Measurements from ENCODE around the gene PTGFR. TPM values are rescaled to one million over a fixed set of nuclear protein-coding genes. Genes with fewer than 3 reads are reported as not detected.

The PTGFR gene
- total RNA-seq, 3 donors from 2014 or later (not counting 1 experiment from before 2014, with no cell fraction given) = not detected

- Mint-ChIP-seq H3K27ac (no peak overlapping the region), H3K4me1 (no peaks in the 10 kb centered on the region), H3K4me3 (no peak overlapping the region), H3K27me3 (ENCODE audit: low read depth in 2 of 2) (no peaks in the 10 kb centered on the region), H3K9me3 (peaks cover 10 to 24% of the 10 kb centered on the region in 2 donors), H3K36me3 (peaks cover 14% of the 10 kb centered on the region)
- no peak for DNase-seq
- Histone ChIP-seq H3K4me3 (ENCODE audit: low read length) (no peak overlapping the region), H3K27ac (ENCODE audit: low read length) (no peak overlapping the region), H3K36me3 (ENCODE audit: control insufficient read depth, insufficient read depth, low read length) (no peaks in the 10 kb centered on the region), H3K9me3 (ENCODE audit: control insufficient read depth, insufficient read depth, low read length) (peaks cover 20% of the 10 kb centered on the region), H3K27me3 (ENCODE audit: control insufficient read depth, insufficient read depth, low read length) (no peaks in the 10 kb centered on the region), H3K4me1 (ENCODE audit: control insufficient read depth, insufficient read depth, low read length) (no peaks in the 10 kb centered on the region)
- intact Hi-C loops (cut with micrococcal nuclease) = no loop called here
- TF ChIP-seq, protein P1, sequence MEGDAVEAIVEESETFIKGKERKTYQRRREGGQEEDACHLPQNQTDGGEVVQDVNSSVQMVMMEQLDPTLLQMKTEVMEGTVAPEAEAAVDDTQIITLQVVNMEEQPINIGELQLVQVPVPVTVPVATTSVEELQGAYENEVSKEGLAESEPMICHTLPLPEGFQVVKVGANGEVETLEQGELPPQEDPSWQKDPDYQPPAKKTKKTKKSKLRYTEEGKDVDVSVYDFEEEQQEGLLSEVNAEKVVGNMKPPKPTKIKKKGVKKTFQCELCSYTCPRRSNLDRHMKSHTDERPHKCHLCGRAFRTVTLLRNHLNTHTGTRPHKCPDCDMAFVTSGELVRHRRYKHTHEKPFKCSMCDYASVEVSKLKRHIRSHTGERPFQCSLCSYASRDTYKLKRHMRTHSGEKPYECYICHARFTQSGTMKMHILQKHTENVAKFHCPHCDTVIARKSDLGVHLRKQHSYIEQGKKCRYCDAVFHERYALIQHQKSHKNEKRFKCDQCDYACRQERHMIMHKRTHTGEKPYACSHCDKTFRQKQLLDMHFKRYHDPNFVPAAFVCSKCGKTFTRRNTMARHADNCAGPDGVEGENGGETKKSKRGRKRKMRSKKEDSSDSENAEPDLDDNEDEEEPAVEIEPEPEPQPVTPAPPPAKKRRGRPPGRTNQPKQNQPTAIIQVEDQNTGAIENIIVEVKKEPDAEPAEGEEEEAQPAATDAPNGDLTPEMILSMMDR (IDR thresholded peaks at IDR 0.05) = no peak
- WGBS (ENCODE audit: insufficient coverage) = 78% methylated on average over 5 of the region's 5 CpGs
- no peak for ATAC-seq
Observed at GRCh38 chr1:78553859-78554258, 63.1 kb downstream of the PTGFR start.

DNA sequence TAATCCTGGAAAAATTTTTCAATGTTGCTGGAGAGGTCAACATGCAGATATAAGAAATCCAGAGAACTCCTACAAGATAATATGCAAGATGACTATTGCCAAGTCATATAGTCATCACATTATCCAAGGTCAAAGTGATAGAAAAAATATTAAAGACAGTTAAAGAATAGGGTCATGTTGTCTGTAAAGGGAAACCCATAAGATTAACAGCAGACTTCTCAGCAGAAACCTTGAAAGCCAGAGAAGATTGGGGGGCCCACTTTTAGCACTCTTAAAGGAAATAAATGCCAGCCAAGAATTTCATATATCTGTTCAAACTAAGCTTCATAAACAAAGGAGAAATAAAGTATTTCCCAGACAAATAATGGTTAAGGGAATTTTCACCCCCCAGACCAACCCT lies 64.1 kb downstream of the PTGFR start:
- ATAC-seq (no peak), DNase-seq (no peak)
- Histone ChIP-seq H3K36me3 (ENCODE audit: control insufficient read depth, insufficient read depth, low read length) (no peaks in the 10 kb centered on the region), H3K4me3 (ENCODE audit: low read length) (no peak overlapping the region), H3K27me3 (ENCODE audit: control insufficient read depth, insufficient read depth, low read length) (no peaks in the 10 kb centered on the region), H3K9me3 (ENCODE audit: control insufficient read depth, insufficient read depth, low read length) (peaks cover 20% of the 10 kb centered on the region), H3K27ac (ENCODE audit: low read length) (no peak overlapping the region), H3K4me1 (ENCODE audit: control insufficient read depth, insufficient read depth, low read length) (no peaks in the 10 kb centered on the region)
- no peaks in the 10 kb centered on the region for H3K27me3 Mint-ChIP-seq (ENCODE audit: low read depth in 2 of 2)
- H3K9me3 Mint-ChIP-seq = peaks cover 10 to 19% of the 10 kb centered on the region in 2 donors
- no peak overlapping the region for H3K27ac Mint-ChIP-seq
- no peaks in the 10 kb centered on the region for H3K4me1 Mint-ChIP-seq
- TF ChIP-seq, protein P1 (IDR thresholded peaks at IDR 0.05) = no peak
- intact Hi-C loops (cut with micrococcal nuclease) = no loop called here
- H3K4me3 Mint-ChIP-seq = no peak overlapping the region
- peaks cover 14% of the 10 kb centered on the region for H3K36me3 Mint-ChIP-seq

DNA sequence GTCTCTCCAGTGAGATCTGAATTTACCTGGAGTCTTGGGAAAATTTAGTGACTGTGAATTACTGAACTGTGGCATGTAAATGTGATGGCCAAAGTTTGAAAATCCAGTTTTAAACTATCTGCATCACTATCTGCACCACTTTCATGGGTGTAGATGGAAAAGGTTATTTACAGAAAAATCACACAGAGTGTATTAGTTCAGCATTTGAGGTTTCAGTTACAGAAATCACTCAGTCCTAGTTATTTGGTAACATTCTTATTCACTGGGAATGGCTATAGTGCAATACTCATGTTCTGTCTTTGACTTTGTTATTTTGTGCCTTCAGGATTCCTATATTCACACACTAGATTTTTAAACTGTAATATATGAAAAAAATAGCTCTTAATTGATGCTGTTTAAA lies 68.9 kb downstream of the PTGFR start:
- H3K27ac Mint-ChIP-seq = no peak overlapping the region
- no peaks in the 10 kb centered on the region for H3K27me3 Mint-ChIP-seq (ENCODE audit: low read depth in 2 of 2)
- Histone ChIP-seq H3K27me3 (ENCODE audit: control insufficient read depth, insufficient read depth, low read length) (no peaks in the 10 kb centered on the region), H3K4me3 (ENCODE audit: low read length) (no peak overlapping the region), H3K27ac (ENCODE audit: low read length) (no peak overlapping the region), H3K4me1 (ENCODE audit: control insufficient read depth, insufficient read depth, low read length) (no peaks in the 10 kb centered on the region), H3K9me3 (ENCODE audit: control insufficient read depth, insufficient read depth, low read length) (no peaks in the 10 kb centered on the region), H3K36me3 (ENCODE audit: control insufficient read depth, insufficient read depth, low read length) (no peaks in the 10 kb centered on the region)
- ATAC-seq (no peak), DNase-seq (no peak)
- intact Hi-C loops (cut with micrococcal nuclease) = no loop called here
- H3K9me3 Mint-ChIP-seq = peaks cover 8 to 9% of the 10 kb centered on the region in 2 donors
- peaks cover 7% of the 10 kb centered on the region for H3K36me3 Mint-ChIP-seq
- no peaks in the 10 kb centered on the region for H3K4me1 Mint-ChIP-seq
- TF ChIP-seq, protein P1 (IDR thresholded peaks at IDR 0.05) = no peak
- H3K4me3 Mint-ChIP-seq = no peak overlapping the region

- Histone ChIP-seq H3K36me3 (ENCODE audit: control insufficient read depth, insufficient read depth, low read length) (no peaks in the 10 kb centered on the region), H3K4me3 (ENCODE audit: low read length) (no peak overlapping the region), H3K27me3 (ENCODE audit: control insufficient read depth, insufficient read depth, low read length) (no peaks in the 10 kb centered on the region), H3K9me3 (ENCODE audit: control insufficient read depth, insufficient read depth, low read length) (no peaks in the 10 kb centered on the region), H3K27ac (ENCODE audit: low read length) (no peak overlapping the region), H3K4me1 (ENCODE audit: control insufficient read depth, insufficient read depth, low read length) (no peaks in the 10 kb centered on the region)
- DNase-seq (no peak), ATAC-seq (no peak)
- H3K36me3 Mint-ChIP-seq = peaks cover 6% of the 10 kb centered on the region
- H3K4me3 Mint-ChIP-seq = no peak overlapping the region
- TF ChIP-seq, protein P1 (IDR thresholded peaks at IDR 0.05) = no peak
- intact Hi-C loops (cut with micrococcal nuclease) = no loop called here
- no peak overlapping the region for H3K27ac Mint-ChIP-seq
- no peaks in the 10 kb centered on the region for H3K4me1 Mint-ChIP-seq
- H3K27me3 Mint-ChIP-seq (ENCODE audit: low read depth in 2 of 2) = no peaks in the 10 kb centered on the region
- H3K9me3 Mint-ChIP-seq = peaks cover 4 to 7% of the 10 kb centered on the region in 2 donors
- no CpG with 5 or more reads among the region's 1 CpG for WGBS (ENCODE audit: insufficient coverage)
Observed at GRCh38 chr1:78560811-78561210, 70.0 kb downstream of the PTGFR start.

Measured in natural killer cell (primary cell).